ENCODE results near the gene TEX36.

The TEX36 gene

DNA sequence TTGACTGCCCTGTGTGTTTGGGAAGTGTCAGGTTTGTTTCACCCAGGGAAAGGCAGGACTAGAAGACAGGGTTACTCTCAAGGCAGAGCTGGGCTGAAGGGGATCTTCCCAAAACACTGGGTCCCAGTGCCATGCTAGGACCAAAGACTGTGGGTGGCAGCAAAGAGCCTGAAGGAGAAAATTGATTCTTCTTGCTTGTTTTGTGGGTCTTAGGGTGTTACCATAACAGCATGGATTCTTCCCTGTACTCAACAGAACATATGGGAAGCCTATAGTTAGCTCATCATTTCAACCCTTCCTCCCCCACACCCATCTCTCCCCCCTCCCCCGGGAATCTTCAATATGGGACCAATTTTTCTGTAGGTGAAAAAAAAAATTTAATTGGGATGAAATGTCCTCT is 42.3 kb downstream of the TEX36 start:
- no peak for TF ChIP-seq CTCF (conservative IDR thresholded peaks at IDR 0.05; ENCODE audit: low read depth, low read length)
- no peak overlapping the region for H3K4me3 ChIP-seq (ENCODE audit: low read depth, low read length)
- no peak for DNase-seq (ENCODE audit: low read depth)

DNA sequence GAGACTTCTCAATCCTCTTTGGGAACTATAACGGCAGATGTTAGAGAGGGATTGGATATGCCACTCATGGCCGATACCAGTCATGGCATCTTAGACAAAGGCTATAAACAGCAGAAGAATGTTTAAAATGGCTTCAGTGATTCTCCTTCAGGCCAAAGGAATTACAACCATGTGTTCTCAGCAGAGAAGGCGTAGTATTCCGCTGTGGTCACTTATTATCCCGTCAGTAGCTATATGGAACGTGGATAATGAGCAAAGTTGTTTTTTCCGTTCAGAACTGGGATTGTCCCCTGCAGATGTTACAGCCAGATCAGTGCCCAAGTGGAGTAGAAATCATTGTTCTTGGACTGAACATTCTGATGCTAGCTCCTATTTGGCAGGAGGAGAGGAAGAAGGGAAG is 43.1 kb downstream of the TEX36 start:
- no peak overlapping the region for H3K4me3 ChIP-seq (ENCODE audit: low read depth, low read length)
- TF ChIP-seq CTCF (conservative IDR thresholded peaks at IDR 0.05; ENCODE audit: low read depth, low read length): no peak
- no peak for DNase-seq (ENCODE audit: low read depth)

DNA sequence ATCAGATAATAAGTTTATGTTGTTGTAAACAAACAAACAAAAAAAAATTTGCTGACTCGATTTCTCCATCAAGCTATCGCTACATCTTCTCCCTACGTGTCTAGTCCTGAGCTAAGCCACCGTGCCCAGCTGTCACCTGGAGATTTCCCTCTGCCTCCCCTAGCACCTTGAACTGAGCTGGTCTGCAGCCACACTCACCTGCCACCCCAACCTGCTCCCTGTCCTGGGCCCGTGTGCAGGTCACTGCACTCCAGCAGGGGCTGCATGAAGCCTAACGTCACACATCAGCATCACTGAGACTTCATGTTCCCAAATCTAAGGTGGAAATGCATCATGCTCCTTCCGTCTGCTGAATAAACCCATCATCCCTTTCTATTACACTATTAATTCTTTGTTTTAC is 44.4 kb downstream of the TEX36 start:
- DNase-seq (ENCODE audit: low read depth): no peak
- TF ChIP-seq CTCF (conservative IDR thresholded peaks at IDR 0.05; ENCODE audit: low read depth, low read length): no peak
- no peak overlapping the region for H3K4me3 ChIP-seq (ENCODE audit: low read depth, low read length)

DNA sequence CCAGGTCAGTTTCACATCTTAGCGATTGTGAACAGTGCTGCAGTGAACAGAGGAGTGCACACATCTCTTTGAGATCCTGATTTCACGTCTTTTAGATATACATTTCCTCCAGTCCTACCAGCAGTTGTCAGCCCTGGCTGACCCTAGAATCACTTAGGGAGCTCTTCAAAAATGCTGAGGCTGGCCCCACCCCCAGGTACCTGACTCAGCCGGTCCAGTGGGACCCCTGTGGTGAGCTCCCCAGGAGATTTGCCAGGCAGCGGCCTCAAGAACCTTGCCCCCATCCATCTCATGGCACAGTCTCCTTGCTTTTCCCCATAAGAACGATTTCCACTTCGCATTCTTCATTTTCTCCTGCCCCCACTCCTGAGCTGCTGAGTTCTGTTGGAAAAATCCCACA is 45.5 kb downstream of the TEX36 start:
- no peak for DNase-seq (ENCODE audit: low read depth)
- no peak overlapping the region for H3K4me3 ChIP-seq (ENCODE audit: low read depth, low read length)
- TF ChIP-seq CTCF (conservative IDR thresholded peaks at IDR 0.05; ENCODE audit: low read depth, low read length): no peak

DNA sequence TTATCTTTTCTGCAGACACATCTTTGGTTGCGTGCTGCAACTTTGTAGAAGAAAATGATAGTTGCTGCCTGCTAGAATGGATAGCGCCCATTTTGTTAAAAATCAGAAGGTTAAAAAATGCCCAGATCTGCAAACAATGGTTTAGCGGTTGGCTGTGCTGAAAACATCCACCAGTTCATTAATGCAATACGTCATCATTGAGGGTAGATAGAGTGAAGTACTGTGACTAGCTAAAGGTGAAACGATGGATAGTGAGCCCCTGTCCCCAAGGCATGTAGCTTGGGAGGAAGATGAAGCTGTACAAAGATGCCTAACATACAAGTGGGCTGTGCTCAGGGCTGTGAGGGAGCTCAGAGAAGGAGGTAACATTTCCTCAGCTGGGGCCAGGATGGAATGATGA is 48.4 kb downstream of the TEX36 start:
- DNase-seq (ENCODE audit: low read depth): no peak
- no peak overlapping the region for H3K4me3 ChIP-seq (ENCODE audit: low read depth, low read length)
- TF ChIP-seq CTCF (conservative IDR thresholded peaks at IDR 0.05; ENCODE audit: low read depth, low read length): no peak

DNA sequence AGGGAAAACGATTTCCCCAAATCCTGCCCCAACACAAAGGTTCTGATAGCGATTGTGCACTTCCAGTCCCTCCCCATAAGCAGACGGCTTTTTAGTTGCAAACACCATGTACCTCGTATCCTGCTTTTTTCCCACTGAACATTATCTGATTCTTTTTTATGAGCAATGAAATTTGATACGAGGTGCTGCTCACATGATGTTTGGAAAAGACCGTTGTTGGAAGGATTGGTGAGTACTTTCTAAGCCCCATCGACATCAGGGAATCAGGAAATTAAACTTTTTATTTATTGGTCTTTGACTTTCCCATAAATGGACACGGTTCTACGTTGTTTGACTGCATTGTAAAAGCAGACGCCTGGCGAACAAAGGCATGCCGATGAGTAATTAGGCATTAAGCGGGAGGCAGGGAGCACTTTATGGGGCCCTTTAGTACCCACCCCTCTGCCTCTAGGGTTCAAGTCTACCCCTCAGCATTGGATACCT is 49.4 kb downstream of the TEX36 start:
- no peak for DNase-seq (ENCODE audit: low read depth)
- TF ChIP-seq CTCF (conservative IDR thresholded peaks at IDR 0.05; ENCODE audit: low read depth, low read length): no peak

GRCh38 chr10:125631806-125632205 is 51.2 kb downstream of the TEX36 start:
- no peak overlapping the region for H3K4me3 ChIP-seq (ENCODE audit: low read depth, low read length)
- TF ChIP-seq CTCF (conservative IDR thresholded peaks at IDR 0.05; ENCODE audit: low read depth, low read length): no peak
- DNase-seq (ENCODE audit: low read depth): no peak

More for the DNA sequence above, 49.4 kb downstream of the TEX36 start:
- H3K4me3 ChIP-seq (ENCODE audit: low read depth, low read length): no peak overlapping the region

Data from choroid plexus epithelial cell (primary cell).